Fibroblast of mammary gland (primary cell): ENCODE data around the gene CISH.

Experiments used
- DNase-seq: peaks from one replicate; pipeline ENCODE4 v3.0.0-alpha.2; 2010; ENCODE audit warnings: low read depth
- H3K4me3 ChIP-seq: 2 replicates; pipeline ENCODE4 v1.5.1; 2011; ENCODE audit warnings: low read depth, mild to moderate bottlenecking, low read length, moderate library complexity; ENCODE audit not compliant: control insufficient read depth
- CTCF ChIP-seq: conservative IDR thresholded peaks from 2 replicates; pipeline ENCODE4 v1.5.1; 2011; ENCODE audit warnings: low read depth, low read length, inconsistent platforms; ENCODE audit not compliant: control insufficient read depth, insufficient read depth

CISH gene

DNA sequence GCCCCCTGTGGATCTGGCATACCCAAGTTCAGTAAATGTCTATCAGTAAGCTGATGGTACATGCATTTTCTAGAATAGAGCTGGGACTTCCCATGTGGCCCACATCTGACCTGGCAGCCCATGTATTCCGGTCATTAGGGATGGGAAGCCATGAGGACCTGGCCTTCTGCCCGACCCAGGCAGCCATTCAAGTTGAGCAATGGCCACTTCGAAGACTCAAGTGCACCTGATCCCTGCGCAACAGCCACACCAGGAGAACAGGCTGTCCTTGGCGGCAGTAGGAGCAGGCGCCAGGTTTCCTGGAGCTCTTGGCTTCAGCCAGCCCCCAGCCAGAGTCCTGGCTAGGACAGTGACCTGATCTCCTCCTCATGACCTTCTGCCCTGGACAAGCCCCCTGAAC, 27.7 kb downstream of the CISH start:
- H3K4me3 ChIP-seq: no peak overlapping the region
- no peak for TF ChIP-seq CTCF
- DNase-seq: peak; percentile 64

DNA sequence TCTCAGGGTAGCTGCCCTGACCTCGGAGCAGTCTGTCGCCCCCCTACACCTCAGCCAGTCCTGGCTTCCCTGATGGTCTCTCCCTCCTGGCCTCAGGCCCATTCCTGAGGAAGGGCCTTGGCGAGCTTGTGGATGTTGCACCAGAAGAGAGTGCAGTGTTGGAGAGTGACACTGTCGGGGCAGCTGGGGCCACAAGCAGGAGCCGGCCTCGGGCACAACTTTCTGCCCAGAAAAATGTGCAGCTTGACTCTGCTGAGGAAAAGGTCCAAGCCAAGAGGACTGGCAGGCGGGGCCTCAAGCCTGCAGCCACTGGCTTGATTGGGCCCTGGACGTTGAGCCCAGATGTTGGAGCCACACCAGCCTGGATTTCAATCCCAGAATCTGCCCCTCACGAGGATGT, 29.5 kb downstream of the CISH start:
- TF ChIP-seq CTCF: no peak
- no peak overlapping the region for H3K4me3 ChIP-seq
- no peak for DNase-seq

GRCh38 chr3:50581459-50581842, 30.1 kb downstream of the CISH start:
- no peak for DNase-seq
- no peak for TF ChIP-seq CTCF
- no peak overlapping the region for H3K4me3 ChIP-seq

GRCh38 chr3:50580683-50581458, 30.7 kb downstream of the CISH start:
- DNase-seq: no peak
- TF ChIP-seq CTCF: peak; percentile 6
- H3K4me3 ChIP-seq: no peak overlapping the region

DNA sequence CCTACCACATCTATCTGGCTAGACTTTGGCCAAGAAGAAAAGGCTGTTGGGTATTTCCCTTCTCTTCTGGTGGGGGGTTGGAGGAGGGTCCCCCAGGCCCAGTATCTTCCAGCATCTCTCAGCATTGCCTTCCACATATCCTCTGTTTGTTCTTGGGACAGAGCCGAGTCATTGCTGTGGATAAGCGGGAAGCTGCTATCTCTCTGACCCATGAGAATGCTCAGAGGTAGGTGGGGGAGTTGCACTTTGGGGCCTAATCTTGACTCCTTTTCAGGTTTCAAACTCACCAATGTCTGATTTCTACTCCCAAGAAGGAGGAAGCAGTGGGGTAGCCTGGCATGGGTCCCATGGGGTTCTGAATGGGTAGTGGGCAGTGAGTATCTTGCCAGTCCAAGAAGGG, 34.2 kb downstream of the CISH start:
- TF ChIP-seq CTCF: no peak
- no peak overlapping the region for H3K4me3 ChIP-seq
- DNase-seq: no peak

- DNase-seq: peak; percentile 42
- no peak overlapping the region for H3K4me3 ChIP-seq
- TF ChIP-seq CTCF: no peak
These were observed 36.2 kb downstream of the CISH start for GRCh38 chr3:50575372-50575771.
